GM12878 (cell line): ENCODE data around the gene NCKAP5. TPM values are rescaled to one million over a fixed set of nuclear protein-coding genes. Genes with fewer than 3 reads are reported as not detected.
A peak's percentile ranks its signal among the peaks of the same experiment; 100 is the strongest.

Experiments
- ATAC-seq: fragments of 200-7000 bp; cut with Tn5 transposase; 3 replicates; pipeline ENCODE4 v1.9.1; 2020; ENCODE audit warnings: mild to moderate bottlenecking, moderate library complexity
- BruUV-seq: library from RNA; stranded (reverse); fragments of 400-500 nt; replicated peaks from 2 replicates; lab custom pipeline; 2021; lab: Mats Ljungman, UMichigan
- CTCF ChIA-PET: fragments of 300-600 bp; sonication (Branson Sonifier 250); formaldehyde crosslinking; extraction: SDS; loops from one replicate; lab custom pipeline; 2021; ENCODE audit warnings: inconsistent platforms; lab: Yijun Ruan, JAX
- POLR2A ChIA-PET: fragments of 350-600 bp; formaldehyde crosslinking; extraction: SDS; loops from one replicate; lab custom pipeline; 2021; ENCODE audit warnings: inconsistent platforms; lab: Charles Lee
- RAD21 ChIA-PET: fragments of 300-600 bp; sonication (Branson Sonifier 250); formaldehyde crosslinking; loops from one replicate; lab custom pipeline; 2023; ENCODE audit warnings: antibody characterized with exemption; ENCODE audit not compliant: unreplicated experiment; lab: Charles Lee
- SMC1A ChIA-PET: fragments of 300-600 bp; sonication (Branson Sonifier 250); formaldehyde crosslinking; loops from one replicate; lab custom pipeline; 2023; ENCODE audit not compliant: unreplicated experiment, uncharacterized antibody; lab: Charles Lee
- DNase-seq: peaks from one replicate; pipeline ENCODE4 v3.0.0-alpha.2; 2011; ENCODE audit warnings: low read depth, low spot score
- FAIRE-seq: peaks from 3 replicates; lab custom pipeline; 2011; peaks lifted over from hg19 to GRCh38; lab: Jason Lieb, UNC
- H2AFZ ChIP-seq: 2 replicates; pipeline ENCODE4 v1.6.0; 2011; ENCODE audit warnings: low read depth, low read length, control low read depth; ENCODE audit not compliant: control insufficient read depth
- H3K27ac ChIP-seq: 2 replicates; pipeline ENCODE4 v1.5.1; 2011; ENCODE audit warnings: control low read depth; ENCODE audit not compliant: control insufficient read depth, insufficient read depth
- H3K27me3 ChIP-seq, 2 experiments: replicated peaks in 1 of 2; 2 replicates each; pipeline versions ENCODE4 v1.6.0 to v1.6.1; 2011; ENCODE audit warnings: low read length in 1 of 2; ENCODE audit not compliant: control insufficient read depth in 2 of 2, insufficient read depth in 2 of 2
- H3K36me3 ChIP-seq, 2 experiments: 2 replicates each; pipeline ENCODE4 v1.5.1; 2011; ENCODE audit warnings: low read length in 1 of 2; ENCODE audit not compliant: control insufficient read depth in 2 of 2, insufficient read depth in 2 of 2
- H3K4me1 ChIP-seq: 2 replicates; pipeline ENCODE4 v1.6.1; 2011; ENCODE audit warnings: mild to moderate bottlenecking, low read length, moderate library complexity, mixed read lengths; ENCODE audit not compliant: control insufficient read depth, insufficient read depth
- H3K4me2 ChIP-seq: 2 replicates; pipeline ENCODE4 v1.6.0; 2011; ENCODE audit warnings: control low read depth; ENCODE audit not compliant: control insufficient read depth, insufficient read depth
- H3K4me3 ChIP-seq: fragments of 200-600 bp; sonication (generic); 2 replicates; pipeline ENCODE4 v1.5.1; 2016
- H3K79me2 ChIP-seq: 2 replicates; pipeline ENCODE4 v1.6.0; 2011; ENCODE audit warnings: low read length; ENCODE audit not compliant: control insufficient read depth, insufficient read depth
- H3K9ac ChIP-seq: 2 replicates; pipeline ENCODE4 v1.8.0; 2011; ENCODE audit warnings: low read length, control low read depth, mixed read lengths; ENCODE audit not compliant: control insufficient read depth, insufficient read depth
- H3K9me3 ChIP-seq: replicated peaks from 3 replicates; pipeline ENCODE4 v1.5.1; 2011; ENCODE audit warnings: mild to moderate bottlenecking, low read length; ENCODE audit not compliant: control insufficient read depth, insufficient read depth
- H4K20me1 ChIP-seq: 2 replicates; pipeline ENCODE4 v1.6.0; 2011; ENCODE audit not compliant: control insufficient read depth, insufficient read depth
- CTCF ChIP-seq, 3 experiments: IDR thresholded peaks in 2 of 3; conservative IDR thresholded peaks in 1 of 3; 2 replicates each; pipeline ENCODE4 v1.5.1; 2011; ENCODE audit warnings: low read depth in 3 of 3, low read length in 3 of 3, mild to moderate bottlenecking in 3 of 3, control low read depth in 2 of 3, moderate library complexity in 2 of 3, inconsistent platforms in 1 of 3, mixed read lengths in 1 of 3; ENCODE audit not compliant: control insufficient read depth in 2 of 3, insufficient read depth in 1 of 3; ENCODE audit errors: extremely low read depth in 1 of 3
- E2F8 ChIP-seq: fragments of 450-650 bp; IDR thresholded peaks from 2 replicates; pipeline ENCODE4 v1.6.1; 2018; ENCODE audit warnings: mild to moderate bottlenecking, low read depth, moderate library complexity; ENCODE audit not compliant: partially characterized antibody
- IRF5 ChIP-seq: fragments of 450-650 bp; IDR thresholded peaks from 2 replicates; pipeline ENCODE4 v1.6.1; 2017; ENCODE audit warnings: borderline replicate concordance
- MTA2 ChIP-seq: fragments of 450-650 bp; IDR thresholded peaks from 2 replicates; pipeline ENCODE4 v1.6.1; 2016; ENCODE audit warnings: low read depth, mild to moderate bottlenecking, moderate library complexity
- PAX8 ChIP-seq: fragments of 450-650 bp; IDR thresholded peaks from 2 replicates; pipeline ENCODE4 v1.6.1; 2017; ENCODE audit warnings: mild to moderate bottlenecking, moderate library complexity
- PBX3 ChIP-seq: IDR thresholded peaks from 2 replicates; pipeline ENCODE4 v1.6.1; 2011; ENCODE audit warnings: mild to moderate bottlenecking, low read depth, low read length, moderate library complexity; ENCODE audit not compliant: insufficient replicate concordance
- WGBS: methylation state at CpG from one replicate; pipeline ENCODE4 v1.1.6; 2016; ENCODE audit warnings: low lambda C conversion rate; ENCODE audit not compliant: insufficient replicate concordance, insufficient coverage; ENCODE audit errors: missing lambda C conversion rate; 5-methylcytosine and 5-hydroxymethylcytosine counted together
- in situ Hi-C: fragments of 300-500 bp; cut with MboI; formaldehyde crosslinking; loops from 9 replicates; pipeline ENCODE4 v1.14.3; 2018; ENCODE audit warnings: mixed read lengths
- intact Hi-C: fragments of 100-400 bp; cut with micrococcal nuclease; formaldehyde crosslinking; loops from one replicate; pipeline ENCODE4 v1.14.2; 2022; ENCODE audit not compliant: unreplicated experiment
- polyA plus RNA-seq, 11 experiments: library from polyadenylated mRNA; depleted of rRNA in 4 of 11; unstranded in 6 of 11; stranded (reverse) in 5 of 11; fragments of >200 nt; fragmentation: Nextera tagmentation in 4 of 11; fragmentation: Illumina TruSeq in 1 of 11; extraction: Ambion mirVana in 4 of 11; extraction: Trizol in 1 of 11; gene quantifications; 1 replicate in 1 of 11; 2 replicates in 10 of 11; pipeline versions ENCODE4 v1.2.1 to v1.2.3, GENCODE V29; 2011 to 2016; ENCODE audit warnings: inconsistent platforms in 2 of 11, missing spikeins in 2 of 11, low read depth in 1 of 11
- total RNA-seq, 4 experiments: library from RNA; depleted of rRNA in 3 of 4; stranded (reverse); fragments of >200 nt in 3 of 4; fragmentation: Illumina TruSeq in 1 of 4; extraction: Trizol in 1 of 4; gene quantifications; 2 replicates each; pipeline versions ENCODE4 v1.2.1 to v1.2.3, GENCODE V29; 2013 to 2021

The NCKAP5 gene
- total and polyA plus RNA-seq, 10 of the 15 experiments (the other 5 are each of a cell fraction or from before 2014, with no cell fraction given) = 0.06 to 0.44 (median 0.16) TPM

GRCh38 chr2:132732694-132733093, 835.6 kb downstream of the NCKAP5 start:
- ChIA-PET RAD21 (no interaction called here), CTCF (no interaction called here)
- ATAC-seq = no peak

More at GRCh38 chr2:132732694-132733093, 835.6 kb downstream of the NCKAP5 start:
- Histone ChIP-seq H3K36me3 (no peaks in the 10 kb centered on the region), H3K27ac (no peak overlapping the region), H3K79me2 (no peaks in the 10 kb centered on the region), H3K4me3 (no peak overlapping the region), H2AFZ (no peak overlapping the region), H3K4me1 (no peaks in the 10 kb centered on the region), H3K4me2 (no peak overlapping the region), H4K20me1 (no peaks in the 10 kb centered on the region), H3K9me3 (no peaks in the 10 kb centered on the region), H3K9ac (no peak overlapping the region), H3K27me3 (no peaks in the 10 kb centered on the region)
- intact Hi-C loops (no loop called here), in situ Hi-C loops (no loop called here)
- FAIRE-seq (no peak), DNase-seq (no peak)
- BruUV-seq = no TSS peak
- POLR2A ChIA-PET = no interaction called here
- TF ChIP-seq IRF5 = no peak
- no peak for TF ChIP-seq E2F8
- TF ChIP-seq PAX8 = no peak
- peak; percentile 23; the same call in 1 of the 2 replicates for TF ChIP-seq MTA2
- TF ChIP-seq PBX3 = no peak
- TF ChIP-seq CTCF (IDR thresholded peaks at IDR 0.05 in 2 of 3, conservative IDR thresholded peaks at IDR 0.05 in 1 of 3; ENCODE audit: control insufficient read depth in 2 of 3, extremely low read depth in 1 of 3, insufficient read depth in 1 of 3, low read depth in 3 of 3, low read length in 3 of 3) = no peak
- WGBS = 31% methylated on average over 6 of the region's 6 CpGs
- SMC1A ChIA-PET = interaction anchor here (1.2 kb wide), 1 partner anchor 10 kb away, joined by 4 read pairs; no protein-coding TSS in a partner anchor
